PFSK-1 (cell line): ENCODE results near the gene RGS4.

Experiments
- FOXP2 ChIP-seq: optimal IDR thresholded peaks from 2 replicates; pipeline ENCODE3; 2011; ENCODE audit warnings: borderline replicate concordance, control low read depth, inconsistent platforms; ENCODE audit not compliant: insufficient read depth; ENCODE audit errors: extremely low read length, extremely low read depth
- POLR2AphosphoS5 ChIP-seq: IDR thresholded peaks from 2 replicates; pipeline ENCODE4 v1.6.1; 2012; ENCODE audit warnings: low read depth, mild to moderate bottlenecking, control low read depth, low read length, moderate library complexity
- REST ChIP-seq, 2 experiments: IDR thresholded peaks; 2 replicates each; pipeline versions ENCODE4 v1.6.1 to v1.8.0; 2011 to 2012; ENCODE audit warnings: low read depth in 2 of 2, low read length in 2 of 2, control low read depth in 1 of 2, inconsistent platforms in 1 of 2, mild to moderate bottlenecking in 1 of 2, moderate library complexity in 1 of 2; ENCODE audit not compliant: insufficient read depth in 1 of 2
- SIN3A ChIP-seq: IDR thresholded peaks from 2 replicates; pipeline ENCODE4 v1.6.1; 2012; ENCODE audit warnings: mild to moderate bottlenecking, low read length, moderate library complexity, borderline replicate concordance; ENCODE audit not compliant: insufficient read depth
- TAF1 ChIP-seq: IDR thresholded peaks from 2 replicates; pipeline ENCODE4 v1.6.1; 2012; ENCODE audit warnings: low read length, control low read depth, borderline replicate concordance; ENCODE audit not compliant: insufficient read depth

Gene RGS4

GRCh38 chr1:163119707-163120106, 50.5 kb downstream of the RGS4 start:
- no peak for TF ChIP-seq POLR2AphosphoS5
- TF ChIP-seq REST (IDR thresholded peaks at IDR 0.05; ENCODE audit: insufficient read depth in 1 of 2, low read depth in 2 of 2, low read length in 2 of 2) = no peak
- no peak for TF ChIP-seq TAF1
- no peak for TF ChIP-seq SIN3A
- TF ChIP-seq FOXP2 = no peak

DNA sequence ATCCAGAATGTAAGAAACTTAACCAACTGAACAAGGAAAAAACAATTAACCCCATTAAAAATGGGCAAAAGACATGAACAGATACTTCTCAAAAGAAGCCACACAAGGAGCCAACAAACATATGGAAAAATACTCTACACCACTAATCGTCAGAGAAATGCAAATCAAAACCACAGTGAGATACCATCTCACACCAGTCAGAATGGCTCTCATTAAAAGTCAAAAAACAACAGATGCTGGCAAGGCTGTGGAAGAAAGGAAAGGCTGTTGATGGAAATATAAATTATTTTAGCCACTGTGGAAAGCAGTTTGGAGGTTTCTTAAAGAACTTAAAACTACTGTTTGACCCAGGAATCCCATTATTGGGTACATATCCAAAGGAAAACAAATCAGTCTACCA, 51.2 kb downstream of the RGS4 start:
- TF ChIP-seq TAF1 = no peak

GRCh38 chr1:163124812-163125211, 55.7 kb downstream of the RGS4 start:
- TF ChIP-seq TAF1 (no peak), SIN3A (no peak), FOXP2 (no peak), POLR2AphosphoS5 (no peak), REST (IDR thresholded peaks at IDR 0.05; ENCODE audit: insufficient read depth in 1 of 2, low read depth in 2 of 2, low read length in 2 of 2) (no peak)
